Measurements from ENCODE around the gene ARL6IP4. TPM values are rescaled to one million over a fixed set of nuclear protein-coding genes. Genes with fewer than 3 reads are reported as not detected.

Gene ARL6IP4
- total RNA-seq, 1 experiment from 2014 or later = 162 TPM

DNA sequence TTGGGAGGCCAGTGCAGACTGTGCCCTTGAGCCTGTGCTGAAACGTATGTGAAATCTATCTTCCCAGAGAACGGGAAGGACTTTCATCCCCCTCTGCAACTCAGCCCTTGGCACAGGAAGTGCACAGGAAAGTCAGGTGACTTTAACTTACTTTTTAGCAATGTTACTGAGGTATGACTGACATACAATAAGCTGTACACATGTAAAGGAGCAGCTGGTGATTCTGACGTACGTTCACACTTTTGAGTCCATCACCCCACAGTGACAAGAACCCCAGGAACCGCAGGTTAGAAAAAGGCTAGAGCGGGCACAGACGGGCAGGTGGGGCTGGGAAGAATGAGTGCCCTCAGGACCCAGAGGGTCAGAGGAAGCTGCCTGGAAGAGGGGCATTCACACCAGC is 48.0 kb downstream of the ARL6IP4 start:
- BruUV-seq (replicated peaks) = no TSS peak
- Histone ChIP-seq H3K79me2 (ENCODE audit: low read depth) (no peaks in the 10 kb centered on the region), H3K9me3 (ENCODE audit: insufficient read depth, low read depth) (no peaks in the 10 kb centered on the region), H3F3A (ENCODE audit: insufficient read depth, low read depth) (no peaks in the 10 kb centered on the region), H3K4me2 (no peak overlapping the region), H3K9me2 (ENCODE audit: insufficient read depth) (no peaks in the 10 kb centered on the region), H2AFZ (no peak overlapping the region), H3K27me3 (ENCODE audit: insufficient read depth, low read depth) (no peaks in the 10 kb centered on the region), H3K4me1 (replicated peaks; ENCODE audit: insufficient read depth) (no peaks in the 10 kb centered on the region), H3K4me3 (no peak overlapping the region), H3K36me3 (ENCODE audit: low read depth) (no peaks in the 10 kb centered on the region), H3K27ac (no peak overlapping the region), H4K20me1 (ENCODE audit: insufficient read depth) (peaks cover 3% of the 10 kb centered on the region; the same call in 1 of the 2 replicates)
- DNase-seq = no peak
- intact Hi-C loops (cut with micrococcal nuclease; ENCODE audit: unreplicated experiment) = no loop called here
- ChIA-PET POLR2A (ENCODE audit: unreplicated experiment) (no interaction called here), CTCF (interaction anchor here (0.6 kb wide), 1 partner anchor 504 kb away, joined by 14 read pairs; no protein-coding TSS in a partner anchor)
- TF ChIP-seq, protein P1, sequence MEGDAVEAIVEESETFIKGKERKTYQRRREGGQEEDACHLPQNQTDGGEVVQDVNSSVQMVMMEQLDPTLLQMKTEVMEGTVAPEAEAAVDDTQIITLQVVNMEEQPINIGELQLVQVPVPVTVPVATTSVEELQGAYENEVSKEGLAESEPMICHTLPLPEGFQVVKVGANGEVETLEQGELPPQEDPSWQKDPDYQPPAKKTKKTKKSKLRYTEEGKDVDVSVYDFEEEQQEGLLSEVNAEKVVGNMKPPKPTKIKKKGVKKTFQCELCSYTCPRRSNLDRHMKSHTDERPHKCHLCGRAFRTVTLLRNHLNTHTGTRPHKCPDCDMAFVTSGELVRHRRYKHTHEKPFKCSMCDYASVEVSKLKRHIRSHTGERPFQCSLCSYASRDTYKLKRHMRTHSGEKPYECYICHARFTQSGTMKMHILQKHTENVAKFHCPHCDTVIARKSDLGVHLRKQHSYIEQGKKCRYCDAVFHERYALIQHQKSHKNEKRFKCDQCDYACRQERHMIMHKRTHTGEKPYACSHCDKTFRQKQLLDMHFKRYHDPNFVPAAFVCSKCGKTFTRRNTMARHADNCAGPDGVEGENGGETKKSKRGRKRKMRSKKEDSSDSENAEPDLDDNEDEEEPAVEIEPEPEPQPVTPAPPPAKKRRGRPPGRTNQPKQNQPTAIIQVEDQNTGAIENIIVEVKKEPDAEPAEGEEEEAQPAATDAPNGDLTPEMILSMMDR (conservative IDR thresholded peaks at IDR 0.05) = no peak
- TF ChIP-seq EZH2 (IDR thresholded peaks at IDR 0.05; ENCODE audit: low read depth) = no peak

DNA sequence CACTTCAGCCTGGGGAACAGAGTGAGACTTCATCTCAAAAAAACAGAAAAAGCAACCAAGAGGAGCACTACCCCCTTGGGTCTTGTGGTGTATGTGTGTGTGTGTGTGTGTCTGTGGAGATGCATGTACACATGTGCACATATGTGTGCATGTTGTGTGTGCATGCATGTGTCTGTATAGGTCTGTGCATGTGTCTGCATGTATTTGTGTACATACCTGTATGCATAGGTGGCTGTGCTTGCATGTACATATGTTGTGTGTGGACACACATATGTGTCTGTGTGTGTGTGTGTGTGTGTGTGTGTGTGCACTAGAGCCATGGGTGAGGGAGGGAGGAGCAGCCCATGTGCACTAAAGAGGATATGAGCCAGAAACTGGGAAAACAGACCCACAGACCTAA is 49.1 kb downstream of the ARL6IP4 start:
- no peaks in the 10 kb centered on the region for H3K9me2 ChIP-seq (ENCODE audit: insufficient read depth)
- H3K4me2 ChIP-seq = no peak overlapping the region
- no peaks in the 10 kb centered on the region for H3K4me1 ChIP-seq (replicated peaks; ENCODE audit: insufficient read depth)
- no peaks in the 10 kb centered on the region for H3K9me3 ChIP-seq (ENCODE audit: insufficient read depth, low read depth)
- H3K4me3 ChIP-seq = no peak overlapping the region
- intact Hi-C loops (cut with micrococcal nuclease; ENCODE audit: unreplicated experiment) = no loop called here
- ChIA-PET CTCF (no interaction called here), POLR2A (ENCODE audit: unreplicated experiment) (no interaction called here)
- H3K36me3 ChIP-seq (ENCODE audit: low read depth) = no peaks in the 10 kb centered on the region
- no TSS peak for BruUV-seq (replicated peaks)
- no peaks in the 10 kb centered on the region for H3K27me3 ChIP-seq (ENCODE audit: insufficient read depth, low read depth)
- no peak overlapping the region for H3K27ac ChIP-seq
- TF ChIP-seq, protein P1 (conservative IDR thresholded peaks at IDR 0.05) = no peak
- no peak for TF ChIP-seq EZH2 (IDR thresholded peaks at IDR 0.05; ENCODE audit: low read depth)
- H3F3A ChIP-seq (ENCODE audit: insufficient read depth, low read depth) = no peaks in the 10 kb centered on the region
- DNase-seq = no peak
- H2AFZ ChIP-seq = no peak overlapping the region
- H3K79me2 ChIP-seq (ENCODE audit: low read depth) = no peaks in the 10 kb centered on the region
- H4K20me1 ChIP-seq (ENCODE audit: insufficient read depth) = no peaks in the 10 kb centered on the region

DNA sequence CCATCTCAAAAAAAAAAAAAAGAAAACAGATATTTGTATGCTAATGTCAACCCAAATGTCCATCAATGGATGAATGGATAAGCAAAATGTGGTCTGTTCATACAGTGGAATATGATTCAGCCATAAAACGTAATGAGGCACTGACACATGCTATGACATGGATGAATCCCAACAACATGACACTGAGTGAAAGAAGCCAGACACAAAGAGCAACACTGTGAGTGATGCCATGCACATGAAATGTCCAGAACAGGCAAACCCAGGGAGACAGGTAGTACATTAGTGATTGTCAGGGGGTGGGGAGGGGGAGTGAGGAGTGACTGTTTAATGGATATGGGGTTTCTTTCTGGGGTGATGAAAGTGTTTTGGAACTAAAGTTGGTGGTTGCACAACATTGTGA is 50.2 kb downstream of the ARL6IP4 start:
- no peaks in the 10 kb centered on the region for H3F3A ChIP-seq (ENCODE audit: insufficient read depth, low read depth)
- H3K27me3 ChIP-seq (ENCODE audit: insufficient read depth, low read depth) = no peaks in the 10 kb centered on the region
- H3K79me2 ChIP-seq (ENCODE audit: low read depth) = no peaks in the 10 kb centered on the region
- H3K9me3 ChIP-seq (ENCODE audit: insufficient read depth, low read depth) = no peaks in the 10 kb centered on the region
- intact Hi-C loops (cut with micrococcal nuclease; ENCODE audit: unreplicated experiment) = no loop called here
- CTCF ChIA-PET = no interaction called here
- H3K4me2 ChIP-seq = no peak overlapping the region
- no peaks in the 10 kb centered on the region for H3K9me2 ChIP-seq (ENCODE audit: insufficient read depth)
- H3K4me1 ChIP-seq (replicated peaks; ENCODE audit: insufficient read depth) = no peaks in the 10 kb centered on the region
- no peak for DNase-seq
- no peak overlapping the region for H2AFZ ChIP-seq
- no peak overlapping the region for H3K4me3 ChIP-seq
- H3K36me3 ChIP-seq (ENCODE audit: low read depth) = no peaks in the 10 kb centered on the region
- no peak overlapping the region for H3K27ac ChIP-seq
- no TSS peak for BruUV-seq (replicated peaks)
- POLR2A ChIA-PET (ENCODE audit: unreplicated experiment) = no interaction called here
- TF ChIP-seq EZH2 (IDR thresholded peaks at IDR 0.05; ENCODE audit: low read depth) = no peak
- TF ChIP-seq, protein P1 (conservative IDR thresholded peaks at IDR 0.05) = no peak
- H4K20me1 ChIP-seq (ENCODE audit: insufficient read depth) = no peaks in the 10 kb centered on the region
